GM19035 (cell line): ENCODE data around the gene TADA3.
"Not testable (repeated sequence)": the region's sequence is repeated elsewhere in the genome, so short reads cannot be mapped to it uniquely, and the experiment has no call there.

Experiments
- ATAC-seq: cut with Tn5 transposase; IDR thresholded peaks from one replicate; pipeline ENCODE4 v1.9.1; 2021; ENCODE audit not compliant: unreplicated experiment

TADA3 gene

DNA sequence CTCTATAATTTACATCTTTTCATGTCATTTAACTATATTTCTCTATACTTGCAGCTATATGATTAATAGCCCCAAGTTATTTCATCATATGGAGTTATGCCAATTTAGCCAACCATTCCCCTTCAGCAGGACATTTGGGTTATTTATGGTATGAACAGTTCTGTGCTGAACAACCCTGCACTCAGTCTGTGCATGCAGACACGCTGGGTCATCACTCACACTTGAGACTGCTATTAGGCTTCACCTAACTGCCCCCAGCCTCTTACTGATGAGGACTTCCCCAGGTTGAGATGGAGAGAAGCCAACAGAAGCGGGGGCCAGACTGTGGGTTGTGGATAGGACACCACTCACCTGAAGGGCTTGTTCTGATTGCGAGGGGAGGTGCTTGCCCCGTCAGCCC, 7.3 kb downstream of the TADA3 start:
- no peak for ATAC-seq

DNA sequence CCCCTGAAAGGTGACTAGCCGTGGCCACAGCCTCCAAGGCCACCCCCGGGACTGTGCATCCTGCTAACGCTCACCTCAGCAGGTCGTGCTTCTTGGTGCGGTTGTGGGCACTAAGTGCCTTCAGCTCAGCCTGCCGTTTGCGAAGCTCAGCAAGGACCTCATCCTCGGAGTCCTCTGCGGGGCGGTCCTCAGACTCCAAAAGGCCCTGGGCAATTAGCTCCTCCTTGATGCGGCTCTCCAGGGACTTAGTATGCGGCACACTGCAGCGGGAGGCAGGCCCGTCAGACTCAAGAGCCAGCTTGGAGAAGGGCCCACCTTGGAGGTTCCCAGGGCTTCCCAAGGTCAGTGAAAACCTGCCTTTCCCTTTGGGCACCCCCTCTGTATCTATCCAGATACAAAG, 8.3 kb downstream of the TADA3 start:
- ATAC-seq: no peak

DNA sequence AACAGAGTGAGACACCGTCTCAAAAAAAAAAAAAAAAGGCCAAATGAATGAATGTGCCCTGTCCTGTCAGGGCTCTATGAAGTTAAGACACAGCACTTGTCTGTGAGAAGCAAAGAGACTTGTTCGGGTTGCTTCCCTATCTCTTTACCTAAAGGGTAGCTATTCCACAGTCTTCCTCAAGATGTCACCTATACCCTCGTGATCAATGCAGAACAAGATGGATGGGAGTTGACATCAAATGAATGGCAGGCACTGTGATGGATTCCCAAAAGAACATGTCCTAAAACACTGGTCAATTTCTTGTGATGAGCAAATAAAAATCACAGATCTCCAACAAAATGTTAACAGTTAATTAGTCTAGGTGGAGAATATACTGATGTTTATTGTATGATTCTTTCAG, 9.5 kb downstream of the TADA3 start:
- no peak for ATAC-seq

DNA sequence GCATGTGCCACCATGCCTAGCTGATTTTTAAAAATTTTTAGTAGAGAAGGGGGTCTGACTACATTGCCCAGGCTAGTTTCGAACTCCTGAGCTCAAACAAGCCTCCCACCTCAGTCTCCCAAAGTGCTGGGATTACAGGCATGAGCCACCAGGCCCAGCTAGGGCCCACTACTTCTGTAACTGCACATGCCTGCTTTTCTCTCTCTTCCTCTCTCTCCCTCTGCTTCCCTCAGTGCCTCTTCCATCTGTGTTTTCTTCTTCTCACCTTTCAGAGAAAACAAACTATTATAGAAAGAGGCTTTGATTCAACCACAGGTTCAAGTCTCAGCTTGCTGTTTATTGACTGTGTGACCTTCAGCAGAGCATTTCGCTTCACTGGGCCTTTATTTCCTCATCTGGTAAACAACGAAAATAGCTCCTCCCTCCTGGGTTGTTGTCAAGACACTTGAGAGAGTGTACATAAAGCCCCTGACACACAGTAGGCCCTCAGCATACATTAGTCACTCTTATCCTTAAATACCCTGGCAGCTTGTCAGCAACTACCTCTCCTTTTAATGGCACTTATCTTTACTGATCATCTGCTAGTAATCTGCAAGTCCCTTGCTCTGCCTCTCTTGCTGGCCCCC, 10.2 kb downstream of the TADA3 start:
- ATAC-seq: no peak

DNA sequence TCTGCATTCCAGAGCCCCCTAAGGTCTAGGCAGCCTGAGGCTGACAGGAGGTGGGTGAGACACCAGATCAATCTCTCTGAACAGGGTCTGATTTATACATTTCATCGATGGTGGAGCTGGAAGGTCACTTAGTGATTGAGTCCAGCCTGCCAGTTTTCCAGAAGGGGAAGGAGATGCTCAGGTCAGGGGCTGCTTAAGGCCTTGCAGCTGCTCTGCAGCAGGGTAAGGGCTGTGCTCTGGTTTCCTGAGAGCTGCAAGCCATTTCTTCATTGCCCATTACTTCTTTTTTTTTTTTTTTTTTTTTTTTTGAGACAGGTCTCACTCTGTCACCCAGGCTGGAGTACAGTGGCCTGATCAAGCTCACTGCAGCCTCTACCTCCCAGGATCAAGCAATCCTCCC, 10.7 kb downstream of the TADA3 start:
- ATAC-seq: no peak

DNA sequence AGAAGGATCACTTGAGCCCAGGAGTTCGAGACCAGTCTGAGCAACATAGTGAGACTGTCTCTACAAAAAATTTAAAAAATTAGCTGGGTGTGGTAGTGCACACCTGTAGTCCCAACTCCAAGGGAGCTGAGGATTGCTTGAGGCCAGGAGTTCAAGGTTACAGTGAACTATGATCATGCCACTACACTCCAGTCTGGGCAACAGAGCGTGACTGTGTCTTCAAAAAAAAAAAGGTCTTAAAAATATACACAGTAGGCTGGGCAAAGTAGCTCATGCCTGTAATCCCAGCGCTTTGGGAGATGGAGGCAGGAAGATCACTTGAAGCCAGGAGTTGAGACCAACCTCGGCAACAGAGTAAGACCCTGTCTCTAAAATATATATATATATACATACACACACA, 11.4 kb downstream of the TADA3 start:
- ATAC-seq: no peak

DNA sequence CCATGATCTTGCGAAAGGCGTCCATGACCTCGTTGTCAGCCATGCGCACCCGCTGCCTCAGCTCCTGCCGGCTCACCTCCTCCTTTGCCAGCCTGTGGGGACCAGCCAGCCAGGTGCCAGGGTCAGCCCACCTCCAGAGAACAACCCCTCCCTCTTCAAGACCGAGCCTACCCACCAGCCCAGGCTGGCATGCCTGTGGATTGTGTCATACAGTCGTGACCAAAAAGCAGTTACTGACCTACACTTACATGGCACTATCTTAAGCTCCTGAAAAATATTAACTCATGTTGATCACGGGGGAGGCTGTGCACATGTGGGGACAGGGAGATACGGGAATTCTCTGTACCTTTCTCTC, 11.8 kb downstream of the TADA3 start:
- no peak for ATAC-seq

DNA sequence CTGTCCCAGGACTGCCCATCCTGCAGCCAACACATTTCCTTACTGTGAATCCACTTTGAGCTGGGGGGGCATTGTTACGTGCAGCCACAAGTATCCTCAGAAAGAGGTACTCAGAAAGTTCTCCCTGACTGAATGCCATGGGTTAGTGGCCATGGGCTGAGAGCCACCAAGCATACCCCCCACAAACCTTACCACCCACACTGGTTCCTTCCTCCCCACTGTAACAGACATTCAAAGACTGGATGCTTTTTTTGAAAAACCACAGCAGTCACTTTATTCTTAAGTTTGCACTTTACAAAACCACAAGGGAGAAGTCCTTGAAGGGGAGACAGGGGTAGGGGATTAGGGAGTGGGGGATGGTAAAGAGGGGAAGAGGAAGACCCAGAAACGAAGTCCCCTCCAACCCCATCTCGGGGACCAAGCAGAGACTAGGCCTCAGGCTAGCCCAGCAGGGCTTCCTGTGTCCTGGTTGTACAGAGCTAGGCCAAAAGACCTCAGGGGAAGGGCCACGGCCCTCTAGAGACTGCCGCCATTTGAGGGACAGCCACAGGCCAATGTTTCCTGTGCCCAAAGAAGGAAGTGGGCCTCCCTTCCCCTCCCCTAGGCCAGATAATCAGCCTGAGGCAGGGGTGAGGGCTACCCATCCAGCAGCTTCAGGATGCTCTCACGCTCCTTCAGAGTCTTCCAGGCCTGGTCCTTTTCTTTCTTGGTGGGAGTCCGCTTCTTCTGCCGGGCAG, 12.4 kb downstream of the TADA3 start:
- ATAC-seq: peak; percentile 50

DNA sequence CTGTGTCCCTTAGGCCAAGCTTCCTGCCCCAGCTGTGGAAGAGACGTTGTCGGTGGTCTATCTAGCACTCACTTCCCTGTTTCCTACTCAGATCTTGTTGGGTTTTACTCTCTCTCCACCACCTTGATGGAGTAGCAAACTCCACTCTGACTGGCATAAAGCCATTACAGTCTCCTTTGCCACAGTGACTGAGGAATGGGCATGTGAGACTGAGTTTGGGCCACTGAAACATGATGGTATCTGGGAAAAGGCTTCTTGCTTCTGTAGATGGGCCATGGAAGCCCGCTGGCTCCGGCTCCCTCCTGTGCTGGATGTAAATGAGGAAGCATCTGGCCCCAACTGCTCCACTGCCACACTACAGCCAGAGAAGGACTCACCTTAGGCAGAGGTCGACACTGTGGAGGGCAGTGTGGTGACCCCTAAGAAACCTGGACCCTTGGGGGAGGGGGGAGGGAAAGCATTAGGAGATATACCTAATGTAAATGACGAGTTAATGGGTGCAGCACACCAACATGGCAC, 13.1 kb downstream of the TADA3 start:
- no peak for ATAC-seq

DNA sequence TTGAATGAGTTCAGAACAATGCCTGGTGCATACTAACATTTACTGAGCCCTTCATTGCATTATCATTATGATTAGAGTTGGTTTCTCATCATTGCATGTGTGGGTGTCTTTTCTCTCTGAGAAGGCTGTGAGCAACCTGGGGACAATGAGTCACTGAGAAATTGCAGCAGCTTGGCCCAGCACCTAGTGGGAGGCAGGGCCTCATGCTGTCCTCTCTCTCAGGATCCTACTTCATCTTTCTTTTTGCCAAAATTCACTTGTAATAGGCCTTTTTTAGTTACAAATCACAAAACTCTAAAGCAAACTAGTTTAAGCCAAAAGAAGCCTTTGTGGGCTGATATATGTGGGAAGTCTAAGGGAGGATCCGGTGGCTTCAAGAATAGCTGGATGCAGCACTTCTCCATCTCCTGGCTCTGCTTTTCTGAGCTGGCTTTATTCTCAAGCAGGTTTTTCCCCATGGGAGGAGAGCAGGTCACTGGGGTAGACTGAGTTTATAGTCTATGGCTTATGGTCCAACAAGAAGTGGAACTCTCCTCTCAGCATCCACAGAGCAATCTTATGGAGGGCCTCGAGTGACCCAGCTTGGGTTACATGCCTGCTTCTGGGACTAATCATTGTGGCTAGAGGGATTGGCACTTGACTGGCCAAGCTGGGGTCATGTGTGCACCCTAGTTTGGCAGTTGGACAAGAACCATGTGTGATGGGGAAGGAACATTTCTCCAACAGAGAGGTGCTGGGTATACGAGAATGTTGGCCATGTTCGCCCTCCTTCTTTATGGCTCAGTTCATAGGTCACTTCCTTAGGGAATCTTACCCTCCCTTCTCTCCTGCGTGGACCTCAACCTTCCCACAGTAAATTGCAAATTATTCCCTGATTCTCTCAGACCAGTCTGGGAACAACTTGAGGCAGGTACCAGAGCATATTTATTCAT, 13.9 kb downstream of the TADA3 start:
- ATAC-seq: no peak

DNA sequence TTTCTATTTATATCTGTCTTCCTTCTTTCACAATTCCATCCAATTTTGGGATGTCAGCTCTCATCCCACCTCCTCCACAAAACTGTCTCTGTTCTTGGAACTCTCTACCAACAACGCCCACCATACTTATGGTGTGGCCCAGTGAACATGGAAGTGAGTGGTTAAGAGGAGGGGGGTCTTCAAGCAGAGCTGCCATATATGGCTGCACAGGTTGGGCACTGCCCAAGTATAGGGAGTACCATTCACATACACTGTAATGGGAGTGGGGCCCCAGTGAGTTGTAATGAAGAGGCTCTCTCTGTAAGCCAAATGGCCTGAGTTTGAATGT, 14.6 kb downstream of the TADA3 start:
- no peak for ATAC-seq

DNA sequence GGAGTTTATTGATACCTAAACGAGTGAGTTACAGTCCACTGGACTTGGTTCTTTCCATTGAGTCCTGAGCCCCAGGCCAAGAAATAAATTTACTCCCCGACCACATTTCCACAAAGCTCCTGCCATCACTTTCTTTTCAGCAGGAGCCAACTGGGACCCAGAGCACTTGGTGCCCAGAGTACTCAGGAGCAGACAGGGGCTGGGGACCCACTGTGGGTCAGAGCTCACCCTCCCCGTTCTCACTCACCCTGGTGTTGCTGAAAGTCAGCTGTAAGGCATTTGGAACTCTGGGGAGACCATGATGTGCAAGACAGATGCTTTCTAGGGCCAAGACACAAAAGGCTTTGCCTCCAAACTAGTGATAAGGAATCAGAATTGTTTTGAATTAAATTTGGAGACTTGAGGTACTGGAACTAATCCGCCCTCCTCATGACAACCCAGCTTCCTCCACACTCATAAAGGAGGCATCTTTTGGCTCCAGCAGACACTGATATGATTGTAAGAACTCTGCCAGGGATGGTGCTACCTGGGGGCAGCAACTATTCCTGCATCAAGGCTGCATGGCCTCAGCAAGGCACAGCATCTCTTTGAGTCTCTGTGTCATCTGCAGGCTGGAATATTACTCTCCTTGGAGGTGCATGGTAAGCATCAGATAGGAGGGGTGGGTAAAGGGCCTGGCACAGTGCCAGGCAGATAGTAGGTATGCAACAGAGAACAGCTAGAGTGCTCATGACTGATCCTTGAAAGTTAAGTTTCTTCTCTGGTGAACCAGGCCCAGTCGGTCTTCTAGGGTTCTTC, 15.2 kb downstream of the TADA3 start:
- ATAC-seq: no peak

DNA sequence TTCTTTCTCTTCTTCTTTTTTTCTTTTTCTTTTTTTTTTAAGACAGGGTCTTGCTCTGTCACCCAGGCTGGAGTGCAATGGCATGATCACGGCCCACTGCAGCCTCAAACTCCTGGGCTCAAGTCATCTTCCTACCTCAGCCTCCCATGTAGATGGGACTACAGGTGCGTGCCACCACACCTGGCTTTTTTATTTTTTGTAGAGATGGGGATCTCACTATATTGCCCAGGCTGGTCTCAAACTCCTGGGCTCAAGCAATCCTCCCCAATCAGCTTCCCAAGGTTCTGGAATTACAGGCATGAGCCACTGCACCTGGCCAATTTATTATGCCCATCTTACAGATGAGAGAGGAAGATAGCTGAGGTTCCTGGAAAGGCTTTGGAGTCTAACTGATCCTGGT, 21.3 kb downstream of the TADA3 start:
- not testable (repeated sequence) for ATAC-seq

DNA sequence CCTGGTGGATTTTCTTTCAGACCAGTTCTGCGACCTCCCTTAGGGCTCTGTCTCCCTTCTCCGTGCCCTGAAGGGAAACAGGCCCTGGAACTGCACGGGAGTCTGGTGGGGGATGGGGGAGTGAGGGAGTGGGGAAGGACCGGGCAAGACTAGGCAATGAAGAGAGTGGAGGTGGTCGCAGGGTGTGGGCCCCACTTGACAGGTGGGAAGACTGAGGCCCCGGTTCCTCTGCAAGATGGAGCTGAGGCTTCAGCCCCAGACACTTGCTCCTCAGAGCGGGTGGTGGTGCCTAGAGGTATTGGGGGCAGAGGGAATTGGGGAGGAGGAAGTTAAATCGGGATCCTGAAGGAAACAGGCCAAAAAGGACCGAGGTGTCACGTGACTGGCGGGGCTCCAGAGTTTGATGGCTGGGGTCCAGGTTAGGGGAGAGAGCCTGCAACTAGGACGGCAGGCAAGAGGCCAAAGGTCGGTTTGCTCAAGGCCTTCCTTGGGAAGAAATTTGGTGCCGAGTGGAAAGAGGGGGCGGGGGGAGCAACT, 21.9 kb downstream of the TADA3 start:
- no peak for ATAC-seq

DNA sequence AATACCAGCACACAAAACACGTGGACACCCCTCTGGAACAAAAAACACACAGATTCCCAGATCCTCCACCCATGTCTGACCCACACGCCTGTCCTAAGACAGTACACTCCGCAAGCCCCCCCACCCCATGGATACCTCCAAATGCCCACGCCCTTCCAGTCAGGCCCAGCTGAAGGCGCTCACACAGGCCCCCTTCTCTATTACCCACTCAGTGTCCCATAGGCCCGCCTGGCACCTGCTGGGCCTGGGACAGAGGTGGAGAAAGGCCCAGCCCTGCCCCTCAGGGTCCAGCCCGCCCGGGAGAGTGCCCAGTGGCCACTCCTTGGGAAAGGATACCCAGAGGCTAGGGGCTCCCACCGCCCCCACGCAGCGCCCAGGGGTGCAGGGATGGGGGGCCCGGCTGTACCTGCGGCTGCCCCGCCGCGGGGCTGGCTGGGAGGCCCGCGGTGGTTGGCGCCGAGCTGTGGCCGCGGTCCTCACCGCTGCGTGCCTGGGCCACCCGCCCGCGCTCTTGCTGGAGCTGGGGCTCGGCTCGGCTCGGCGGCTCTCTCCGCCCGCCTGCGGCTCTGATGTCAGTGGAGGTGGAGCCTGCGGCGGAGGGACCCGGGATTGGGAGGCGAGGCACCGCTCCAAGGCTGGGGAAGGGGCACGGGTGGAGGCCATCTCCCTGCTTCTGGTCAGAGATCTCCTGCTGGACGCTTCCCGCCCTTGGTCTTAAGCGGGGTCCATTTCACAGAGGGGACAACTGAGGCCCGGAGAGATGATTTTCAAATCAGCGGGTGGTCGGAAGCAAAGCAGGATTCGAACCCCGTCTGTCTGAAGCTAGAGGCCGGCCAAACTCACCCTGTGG, 22.6 kb downstream of the TADA3 start, which contains the start of gene CAMK1:
CAMK1 (minus strand) TSS at position 522 of the 850 bp plus-strand sequence. CDS start 2,198 bp downstream, outside the sequence.
- peak; percentile 72 for ATAC-seq

DNA sequence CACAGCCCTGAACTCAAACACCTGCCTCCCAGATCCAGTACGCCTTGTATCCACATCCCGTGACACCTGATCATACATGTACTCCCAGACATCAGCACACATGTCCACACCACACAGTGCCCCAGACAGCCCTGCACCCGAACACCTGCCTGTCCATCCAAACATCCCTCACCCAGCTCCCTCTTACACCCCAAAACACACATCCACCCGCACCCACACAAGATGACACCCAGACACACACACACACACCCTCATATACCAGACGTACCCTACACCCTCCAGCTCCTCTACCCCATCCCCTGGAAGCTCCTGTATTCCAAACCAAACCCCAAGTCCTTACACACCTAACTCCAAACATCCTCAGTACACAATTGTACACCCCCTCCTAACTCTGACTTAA, 23.3 kb downstream of the TADA3 start:
- no peak for ATAC-seq

DNA sequence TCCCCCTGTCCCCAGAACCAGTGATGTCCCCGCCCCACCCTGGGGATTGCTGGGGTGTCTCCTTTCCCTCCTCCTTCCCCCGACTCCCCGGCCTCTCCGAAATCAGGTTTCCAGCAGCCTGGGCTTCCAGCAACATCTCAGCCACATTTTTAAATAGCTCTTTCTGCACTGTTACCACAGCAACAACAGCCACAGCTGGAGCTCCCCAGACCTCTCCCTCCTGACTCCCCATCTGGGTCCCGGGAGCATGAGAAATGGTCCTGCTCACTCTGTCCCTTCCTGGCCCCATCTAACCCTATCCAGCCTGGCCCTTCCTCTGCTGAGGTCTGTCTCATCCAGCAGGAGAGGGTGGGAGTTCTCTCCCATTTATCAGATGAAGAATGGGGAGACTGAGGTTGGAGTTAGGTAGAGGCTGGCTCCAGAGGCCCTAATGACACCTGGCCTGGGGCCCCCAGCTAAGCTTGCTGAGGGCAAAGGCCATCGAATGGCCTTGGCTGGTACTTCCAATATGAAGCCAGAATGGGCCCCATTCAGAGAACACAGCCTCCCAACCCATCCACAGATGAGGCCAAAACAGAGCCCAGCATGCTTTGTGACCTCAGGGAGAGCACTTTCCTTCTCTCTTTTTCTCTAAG, 24.0 kb downstream of the TADA3 start:
- ATAC-seq: no peak

DNA sequence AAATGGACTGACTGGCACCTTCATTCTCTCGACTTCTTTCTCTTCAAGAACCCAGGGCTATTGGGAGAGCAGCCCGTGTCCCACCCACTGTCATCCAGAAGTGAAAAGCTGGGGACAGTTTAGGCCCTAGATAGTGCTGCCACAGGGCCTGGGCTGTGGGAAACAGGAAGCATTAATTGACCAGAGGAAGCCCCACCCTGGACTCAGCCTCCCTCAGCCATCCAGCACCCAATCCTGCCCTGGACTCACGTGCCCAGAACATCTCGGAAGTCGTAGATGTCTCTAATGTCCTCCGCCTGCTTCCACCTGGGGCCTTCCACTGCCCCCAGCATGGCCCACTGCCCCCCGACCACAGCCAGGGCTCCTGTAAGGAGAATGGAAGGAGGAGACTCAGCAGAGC, 24.9 kb downstream of the TADA3 start:
- no peak for ATAC-seq

DNA sequence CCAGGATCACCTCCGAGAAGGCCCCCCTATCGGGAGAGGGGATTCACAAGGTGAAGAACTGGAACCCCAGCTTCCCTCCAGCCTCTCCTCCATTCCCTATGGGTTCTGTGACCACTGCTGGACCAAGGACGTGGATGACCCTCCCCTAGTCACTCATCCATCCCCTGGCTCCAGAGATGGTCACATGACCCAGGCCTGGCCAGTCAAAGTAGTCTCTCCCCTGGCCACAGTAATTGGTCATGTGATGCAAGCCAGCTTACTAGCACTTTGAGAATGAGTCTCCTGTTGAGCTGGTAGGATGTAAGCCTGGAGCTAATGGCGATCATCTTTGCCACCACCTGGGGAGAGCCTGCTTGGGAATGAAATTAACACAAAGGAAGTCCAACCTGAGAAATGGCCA, 26.4 kb downstream of the TADA3 start:
- ATAC-seq: no peak
